ENCODE data around the gene PARVB. TPM values are rescaled to one million over a fixed set of nuclear protein-coding genes. Genes with fewer than 3 reads are reported as not detected.

The PARVB gene
- total RNA-seq, 1 donor from 2014 or later, result 49.3 TPM

DNA sequence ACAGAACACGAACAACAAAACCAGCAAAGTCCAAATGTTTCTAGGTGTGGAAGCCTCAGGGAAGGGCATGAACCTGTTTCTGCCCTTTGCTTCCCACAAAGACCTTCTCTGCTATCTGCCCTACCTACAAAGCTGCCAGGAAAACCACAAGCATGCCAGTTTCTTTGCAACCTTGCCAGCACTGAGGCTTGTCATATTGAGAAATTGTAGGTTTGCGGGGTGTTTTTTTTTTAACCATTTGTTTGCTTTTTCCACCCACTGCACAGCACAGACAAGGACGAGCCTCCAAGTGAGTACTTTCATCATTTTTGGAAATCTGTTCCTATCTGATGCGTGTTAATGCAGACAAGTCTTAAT lies 169.4 kb downstream of the PARVB start:
- TF ChIP-seq, protein P1, sequence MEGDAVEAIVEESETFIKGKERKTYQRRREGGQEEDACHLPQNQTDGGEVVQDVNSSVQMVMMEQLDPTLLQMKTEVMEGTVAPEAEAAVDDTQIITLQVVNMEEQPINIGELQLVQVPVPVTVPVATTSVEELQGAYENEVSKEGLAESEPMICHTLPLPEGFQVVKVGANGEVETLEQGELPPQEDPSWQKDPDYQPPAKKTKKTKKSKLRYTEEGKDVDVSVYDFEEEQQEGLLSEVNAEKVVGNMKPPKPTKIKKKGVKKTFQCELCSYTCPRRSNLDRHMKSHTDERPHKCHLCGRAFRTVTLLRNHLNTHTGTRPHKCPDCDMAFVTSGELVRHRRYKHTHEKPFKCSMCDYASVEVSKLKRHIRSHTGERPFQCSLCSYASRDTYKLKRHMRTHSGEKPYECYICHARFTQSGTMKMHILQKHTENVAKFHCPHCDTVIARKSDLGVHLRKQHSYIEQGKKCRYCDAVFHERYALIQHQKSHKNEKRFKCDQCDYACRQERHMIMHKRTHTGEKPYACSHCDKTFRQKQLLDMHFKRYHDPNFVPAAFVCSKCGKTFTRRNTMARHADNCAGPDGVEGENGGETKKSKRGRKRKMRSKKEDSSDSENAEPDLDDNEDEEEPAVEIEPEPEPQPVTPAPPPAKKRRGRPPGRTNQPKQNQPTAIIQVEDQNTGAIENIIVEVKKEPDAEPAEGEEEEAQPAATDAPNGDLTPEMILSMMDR (IDR thresholded peaks at IDR 0.05), result no peak
- intact Hi-C loops (cut with DNase I), result no loop called here
- H3K27me3 ChIP-seq, result no peaks in the 10 kb centered on the region
- no peaks in the 10 kb centered on the region for H3K36me3 ChIP-seq
- H3K9me3 ChIP-seq, result no peaks in the 10 kb centered on the region
- no peak overlapping the region for H3K4me3 ChIP-seq
- no peaks in the 10 kb centered on the region for H3K4me1 ChIP-seq
- H3K27ac ChIP-seq, result no peak overlapping the region
- ATAC-seq (no peak), DNase-seq (no peak)

DNA sequence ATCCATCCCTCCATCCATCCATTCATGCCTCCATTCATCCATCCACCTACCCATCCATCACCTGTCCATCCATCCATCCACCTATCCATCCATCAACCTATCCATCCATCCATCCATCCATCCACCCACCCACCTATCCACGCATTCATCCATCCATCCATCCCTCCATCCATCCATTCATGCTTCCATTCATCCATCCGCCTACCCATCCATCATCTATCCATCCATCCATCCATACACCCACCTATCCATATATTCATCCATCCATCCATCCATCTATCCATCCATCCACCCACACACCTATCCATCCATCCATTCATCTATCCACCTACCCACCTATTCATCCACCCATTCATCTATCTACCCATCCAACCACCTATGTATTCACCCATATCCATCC lies 170.5 kb downstream of the PARVB start:
- H3K36me3 ChIP-seq, result no peaks in the 10 kb centered on the region
- no peaks in the 10 kb centered on the region for H3K9me3 ChIP-seq
- no peaks in the 10 kb centered on the region for H3K4me1 ChIP-seq
- TF ChIP-seq, protein P1 (IDR thresholded peaks at IDR 0.05), result no peak
- no peak overlapping the region for H3K4me3 ChIP-seq
- no peaks in the 10 kb centered on the region for H3K27me3 ChIP-seq
- H3K27ac ChIP-seq, result no peak overlapping the region
- ATAC-seq (no peak), DNase-seq (no peak)
- intact Hi-C loops (cut with DNase I), result no loop called here

DNA sequence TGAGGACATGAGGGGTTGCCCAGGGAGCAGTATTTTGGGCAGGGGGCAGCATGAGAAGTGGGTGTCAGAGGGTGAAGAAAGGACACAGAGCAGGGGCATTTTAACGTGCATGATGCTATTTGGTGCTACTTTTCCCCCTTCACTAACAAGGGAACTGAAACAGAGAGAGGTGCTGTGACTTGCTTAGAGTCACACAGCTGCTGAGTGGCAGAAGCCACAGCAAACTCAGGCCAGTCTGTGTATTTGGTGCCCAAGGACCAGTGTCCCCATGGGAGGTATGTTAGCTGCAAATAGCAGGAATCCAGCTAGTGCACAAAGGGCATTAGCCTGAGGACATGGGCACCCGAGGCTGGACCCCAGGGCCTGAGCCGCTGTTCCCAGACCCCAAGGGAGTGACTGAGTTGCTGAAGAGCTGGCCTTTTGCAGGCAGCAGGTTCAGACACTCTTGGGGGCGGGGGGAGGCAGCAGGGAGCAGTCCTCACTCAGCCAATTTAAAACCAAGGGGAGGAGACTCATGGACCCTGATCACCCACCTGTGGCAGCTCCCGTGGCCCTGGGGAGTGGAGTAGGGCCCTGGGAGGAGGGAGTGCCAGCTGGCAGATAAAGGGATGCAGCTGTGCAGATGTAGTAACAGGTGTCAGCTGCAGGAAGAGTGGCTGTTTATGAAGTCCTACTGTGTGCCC lies 171.2 kb downstream of the PARVB start:
- no peaks in the 10 kb centered on the region for H3K36me3 ChIP-seq
- intact Hi-C loops (cut with DNase I), result no loop called here
- no peaks in the 10 kb centered on the region for H3K9me3 ChIP-seq
- H3K4me3 ChIP-seq, result no peak overlapping the region
- DNase-seq (no peak), ATAC-seq (no peak)
- peaks cover under 1% of the 10 kb centered on the region for H3K27me3 ChIP-seq
- TF ChIP-seq, protein P1 (IDR thresholded peaks at IDR 0.05), result no peak
- H3K27ac ChIP-seq, result no peak overlapping the region
- no peaks in the 10 kb centered on the region for H3K4me1 ChIP-seq

DNA sequence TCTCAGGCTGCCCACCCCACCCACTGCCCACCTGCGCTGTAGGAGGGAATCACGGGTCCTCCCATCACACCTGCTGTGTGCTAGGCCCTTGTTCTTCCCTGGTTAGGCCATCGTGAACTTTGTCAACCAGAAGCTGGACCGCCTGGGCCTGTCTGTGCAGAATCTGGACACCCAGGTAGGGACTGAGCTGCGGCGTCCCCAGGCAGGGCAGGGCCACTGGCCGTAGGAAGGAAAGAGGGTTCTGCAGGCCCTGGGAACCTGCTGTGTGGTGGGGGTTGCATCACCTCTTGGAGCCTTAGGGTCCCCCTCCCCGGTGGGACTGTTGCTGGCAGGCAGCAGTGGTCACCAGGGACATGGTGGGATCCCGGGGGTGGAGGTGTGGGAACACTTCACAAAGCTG lies 172.1 kb downstream of the PARVB start:
- no peaks in the 10 kb centered on the region for H3K9me3 ChIP-seq
- peak; percentile 53 for DNase-seq
- intact Hi-C loops (cut with DNase I), result no loop called here
- no peaks in the 10 kb centered on the region for H3K4me1 ChIP-seq
- TF ChIP-seq, protein P1 (IDR thresholded peaks at IDR 0.05), result no peak
- no peaks in the 10 kb centered on the region for H3K36me3 ChIP-seq
- ATAC-seq, result no peak
- H3K27me3 ChIP-seq, result peaks cover 4% of the 10 kb centered on the region
- H3K27ac ChIP-seq, result no peak overlapping the region
- no peak overlapping the region for H3K4me3 ChIP-seq

DNA sequence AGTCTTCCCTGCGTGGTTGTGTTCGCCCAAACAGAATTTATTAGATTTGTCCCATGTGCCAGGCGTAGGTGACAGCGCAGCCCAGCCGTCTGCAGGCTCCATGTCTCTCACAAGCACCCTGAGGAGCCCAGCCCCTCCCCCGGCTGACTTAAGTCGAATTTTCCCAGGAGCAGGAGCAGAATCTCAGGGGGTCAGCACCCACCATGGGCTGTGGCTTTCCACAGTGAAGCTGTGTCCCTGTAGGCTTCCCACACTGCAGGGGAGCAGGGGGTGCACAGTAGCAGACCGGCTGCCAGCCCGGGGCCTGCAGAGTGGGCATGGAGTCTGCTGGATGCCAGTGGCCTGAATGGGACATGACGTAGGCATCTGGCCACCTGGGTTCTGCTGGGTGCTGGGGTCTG lies 172.6 kb downstream of the PARVB start:
- Histone ChIP-seq H3K27me3 (peaks cover 4% of the 10 kb centered on the region), H3K4me1 (no peaks in the 10 kb centered on the region), H3K4me3 (no peak overlapping the region), H3K27ac (no peak overlapping the region), H3K9me3 (no peaks in the 10 kb centered on the region), H3K36me3 (no peaks in the 10 kb centered on the region)
- TF ChIP-seq, protein P1 (IDR thresholded peaks at IDR 0.05), result no peak
- ATAC-seq (no peak), DNase-seq (peak; percentile 56)
- intact Hi-C loops (cut with DNase I), result no loop called here

DNA sequence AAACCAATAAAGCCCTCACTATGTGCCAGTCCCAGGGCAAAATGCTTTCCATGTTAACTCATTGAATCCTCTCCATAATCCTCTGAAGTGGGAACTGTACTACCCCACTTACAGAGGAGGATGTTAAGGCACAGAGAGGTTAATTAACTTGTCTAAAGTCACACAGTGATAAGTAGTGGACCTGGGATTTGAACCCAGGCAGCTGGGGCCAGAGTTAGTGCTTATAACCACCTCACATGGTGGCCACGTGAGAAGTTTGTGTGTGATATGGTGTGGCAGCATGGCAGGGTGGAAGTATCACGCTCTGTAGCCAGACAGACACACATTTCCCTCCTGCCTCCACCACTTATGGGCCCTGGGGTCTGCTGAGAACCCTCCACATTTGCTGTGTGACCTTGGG lies 173.2 kb downstream of the PARVB start:
- no peak for ATAC-seq
- no peaks in the 10 kb centered on the region for H3K9me3 ChIP-seq
- H3K36me3 ChIP-seq, result no peaks in the 10 kb centered on the region
- TF ChIP-seq, protein P1 (IDR thresholded peaks at IDR 0.05), result no peak
- H3K27me3 ChIP-seq, result peaks cover 4% of the 10 kb centered on the region
- intact Hi-C loops (cut with DNase I), result no loop called here
- H3K4me3 ChIP-seq, result no peak overlapping the region
- DNase-seq, result no peak
- H3K27ac ChIP-seq, result no peak overlapping the region
- H3K4me1 ChIP-seq, result no peaks in the 10 kb centered on the region

Data from upper lobe of right lung (tissue), 1 donor.